ENCODE results near the gene MICAL3.

Gene MICAL3

GRCh38 chr22:17792854-17793434 is 231.4 kb downstream of the MICAL3 start:
- DNase-seq (ENCODE audit: low spot score): no peak

DNA sequence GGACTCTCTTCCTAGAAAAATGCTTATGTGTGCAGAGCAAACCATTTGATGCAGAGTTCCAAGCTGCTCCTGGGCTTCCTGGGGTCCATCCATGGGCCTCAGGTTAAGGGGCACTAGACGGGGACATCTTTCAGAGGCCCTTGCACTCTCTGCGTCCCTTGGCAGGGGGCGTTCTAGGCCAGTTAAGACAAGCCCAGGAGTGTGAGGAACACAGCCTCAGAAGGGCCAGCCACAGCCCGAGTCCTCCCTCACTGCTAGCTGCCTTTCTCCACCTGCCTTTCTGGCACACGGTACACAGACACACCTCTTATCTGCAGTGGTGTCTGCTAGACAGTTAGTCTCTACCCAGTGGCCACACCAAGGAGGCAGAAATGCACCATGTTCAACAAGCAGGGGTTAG is 232.1 kb downstream of the MICAL3 start:
- no peak for DNase-seq (ENCODE audit: low spot score)

GRCh38 chr22:17791196-17791595 is 233.2 kb downstream of the MICAL3 start:
- DNase-seq (ENCODE audit: low spot score): no peak

DNA sequence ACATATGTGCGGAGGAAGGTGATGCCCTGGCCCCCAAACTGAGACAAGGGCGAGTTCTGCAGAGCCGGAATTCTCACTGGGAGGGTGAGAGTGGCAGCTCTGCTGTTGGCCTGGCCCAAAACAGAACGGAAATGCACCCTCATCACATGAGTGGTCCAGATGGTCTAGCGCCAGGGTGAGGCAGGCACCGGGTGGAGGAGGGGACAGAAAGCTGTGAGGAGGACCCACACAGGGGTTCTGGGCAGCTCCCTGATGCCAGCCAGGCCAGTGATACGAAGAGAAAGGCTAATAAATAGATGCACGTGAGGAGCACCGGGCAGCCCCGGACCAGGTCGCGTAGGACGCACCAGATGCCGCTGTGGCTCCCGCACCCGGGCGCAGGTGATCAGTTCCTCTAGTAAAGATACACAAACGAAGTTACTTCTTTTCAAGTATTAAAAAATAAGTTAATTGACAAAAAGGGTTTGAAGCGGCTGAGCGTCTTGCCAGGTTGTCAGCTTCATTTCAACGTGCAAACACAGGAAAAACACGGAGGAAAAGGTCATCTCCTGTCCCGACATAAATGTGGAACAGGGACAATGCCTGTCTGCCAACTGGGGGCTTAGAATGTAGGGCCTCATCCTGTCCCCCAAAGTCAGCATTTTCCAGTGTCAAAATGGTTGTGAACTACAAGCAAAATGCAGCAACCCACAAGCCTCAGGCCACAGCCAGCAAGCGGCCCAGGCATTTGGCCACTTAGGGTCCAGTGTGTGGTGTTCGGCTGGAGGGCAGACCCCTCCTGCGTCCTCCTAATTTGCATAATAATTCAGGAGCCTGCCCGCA is 234.8 kb downstream of the MICAL3 start:
- DNase-seq (ENCODE audit: low spot score): no peak

GRCh38 chr22:17788528-17789378 is 235.6 kb downstream of the MICAL3 start:
- DNase-seq (ENCODE audit: low spot score): no peak

DNA sequence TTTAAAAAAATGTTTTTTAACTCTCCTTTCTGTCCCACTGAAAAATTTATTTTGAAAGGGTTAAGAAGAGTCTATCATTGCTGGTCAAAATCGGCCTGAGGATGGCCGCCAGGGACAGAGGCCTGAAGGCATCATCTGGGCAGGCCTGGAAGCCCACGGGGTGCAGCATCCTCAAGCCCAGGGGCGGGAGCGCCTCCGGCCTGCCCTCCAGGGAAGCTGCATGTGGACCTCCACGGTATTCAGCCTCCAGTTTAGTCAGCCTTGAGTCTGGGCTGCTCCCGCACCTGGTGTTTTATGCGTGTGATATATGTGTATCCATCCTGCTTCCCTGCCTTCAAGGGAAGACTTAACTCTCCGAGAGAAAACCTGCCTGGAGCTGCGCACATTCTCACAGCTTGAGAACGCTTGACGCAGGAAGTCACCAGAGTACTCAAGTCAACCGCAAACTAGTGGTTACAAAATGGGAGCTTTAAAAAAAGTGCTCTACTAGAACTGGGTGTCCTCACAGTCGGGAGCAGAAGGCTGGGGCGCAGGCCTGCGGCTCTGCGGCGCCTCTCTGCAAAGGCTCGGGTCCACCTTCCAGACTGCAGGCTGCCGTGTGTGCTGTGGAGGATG is 236.5 kb downstream of the MICAL3 start:
- DNase-seq (ENCODE audit: low spot score): no peak

DNA sequence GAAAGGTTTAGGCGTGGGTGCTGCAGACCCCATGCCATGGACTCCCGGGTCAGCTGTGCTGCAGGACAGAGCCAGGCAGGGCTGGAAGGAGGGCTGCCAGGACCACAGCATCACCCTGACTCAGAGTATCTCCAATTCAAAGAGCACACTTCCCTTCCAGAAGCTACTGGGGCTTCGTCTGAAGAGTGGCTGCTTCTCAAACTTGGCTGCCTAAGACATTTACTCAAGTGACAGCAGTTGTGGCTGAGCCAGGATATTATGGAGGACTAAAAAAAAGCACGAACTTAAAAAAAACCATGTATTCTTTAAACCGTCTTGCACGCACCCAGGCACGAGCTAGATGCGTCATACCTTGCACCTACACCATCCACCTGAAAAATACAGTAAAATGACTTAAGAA is 237.1 kb downstream of the MICAL3 start:
- no peak for DNase-seq (ENCODE audit: low spot score)

- DNase-seq (ENCODE audit: low spot score): no peak
Observed at GRCh38 chr22:17786435-17787161, 237.8 kb downstream of the MICAL3 start.

DNA sequence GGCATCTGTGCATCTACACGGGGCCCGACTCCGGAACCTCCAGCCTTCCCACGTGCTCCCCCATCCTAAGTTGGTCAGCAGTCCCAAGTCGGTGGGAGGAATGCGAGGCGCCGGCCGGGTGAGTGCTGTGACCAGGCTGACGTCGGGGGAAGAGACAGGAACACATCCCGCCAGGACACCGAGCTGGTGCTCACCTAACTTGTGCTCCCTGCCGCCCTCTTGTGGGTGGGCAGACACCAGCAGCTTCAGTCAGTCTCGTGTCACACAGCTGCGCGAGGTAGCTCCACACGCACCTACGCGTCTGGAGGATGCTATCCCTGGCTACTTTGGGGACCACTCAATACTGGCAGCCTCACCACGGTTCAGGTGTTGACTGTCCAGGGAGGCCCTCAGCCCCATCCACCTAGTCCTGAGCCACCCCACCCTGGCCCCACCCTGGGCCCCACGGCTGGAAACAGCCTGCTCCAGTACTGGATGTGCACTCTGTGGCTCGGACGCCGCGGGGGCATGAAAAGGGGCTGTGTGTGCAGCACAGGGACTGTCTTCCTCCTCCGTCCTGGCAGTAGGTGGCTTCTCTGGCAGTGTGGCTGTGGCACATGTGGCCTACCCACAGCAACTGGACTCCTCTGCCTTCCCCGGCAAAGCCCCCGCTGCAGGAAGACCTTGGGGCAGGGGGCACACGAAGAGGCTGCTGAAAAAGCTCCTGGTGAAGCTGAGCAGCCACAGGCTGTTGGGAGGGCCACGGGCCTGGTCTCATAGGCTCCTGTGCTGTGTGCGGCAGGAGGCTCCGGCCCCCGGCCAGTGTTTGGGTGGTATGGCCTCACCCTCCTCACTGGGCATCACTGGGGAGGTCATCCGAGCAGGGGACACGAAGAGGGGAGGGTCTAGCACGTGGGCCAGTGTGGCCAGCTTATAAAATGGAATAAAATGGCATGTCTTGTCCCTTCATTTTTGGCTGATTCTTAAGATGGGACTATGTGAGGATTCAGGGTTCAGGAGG is 238.9 kb downstream of the MICAL3 start:
- DNase-seq (ENCODE audit: low spot score): peak; percentile 76

DNA sequence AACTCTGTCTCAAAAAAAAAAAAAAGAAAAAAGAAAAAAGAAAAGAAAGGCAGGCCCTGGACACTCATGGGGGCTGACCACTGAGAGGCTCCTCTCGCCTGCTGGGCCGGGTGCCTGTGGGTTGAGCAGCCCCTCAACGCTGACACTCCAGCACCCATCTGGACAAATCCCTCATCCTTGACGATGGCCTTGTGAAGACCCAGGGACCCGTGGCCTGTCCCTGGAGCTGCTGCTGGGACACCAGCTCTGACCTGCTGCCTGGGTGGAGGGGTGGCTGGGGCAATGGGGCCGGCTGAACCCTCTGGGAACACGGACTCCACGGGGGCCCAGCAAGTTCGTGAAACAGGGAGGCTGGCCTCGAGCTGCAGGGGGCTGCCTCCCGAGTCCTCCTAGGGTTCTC is 239.6 kb downstream of the MICAL3 start:
- no peak for DNase-seq (ENCODE audit: low spot score)

DNA sequence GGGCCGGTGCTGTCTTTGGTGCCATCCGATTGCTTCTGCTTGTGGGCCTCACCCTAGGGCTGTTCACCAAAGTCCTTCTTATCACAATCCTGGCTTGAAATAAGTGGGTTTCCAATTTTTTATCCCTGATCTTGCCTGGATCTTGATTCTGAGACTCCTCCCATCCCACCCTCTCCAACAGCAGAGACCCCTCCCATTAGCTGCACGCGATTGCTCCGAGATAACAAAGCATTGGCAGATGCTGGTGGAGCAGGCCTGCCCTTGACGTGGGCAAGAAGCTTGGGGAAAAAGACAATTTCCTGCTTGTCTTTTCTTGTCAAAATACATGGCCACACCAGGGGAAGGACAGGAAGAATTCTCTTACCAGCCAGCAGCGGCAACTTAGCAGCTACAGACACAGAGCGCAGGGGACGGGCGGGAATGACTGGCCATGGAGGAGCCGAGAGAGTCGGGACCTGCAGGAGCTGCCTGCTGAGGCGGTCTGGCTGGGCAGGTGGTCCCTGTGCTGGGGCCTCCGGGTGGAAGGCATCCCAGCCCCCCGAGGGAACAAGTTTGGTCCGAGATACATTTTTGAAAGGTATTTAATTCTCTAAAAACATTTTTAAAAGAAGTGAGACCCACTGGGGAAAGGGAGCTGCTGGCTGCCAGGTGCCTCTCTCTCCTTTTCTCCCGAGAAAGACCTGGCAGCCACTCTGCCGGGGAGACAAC is 240.4 kb downstream of the MICAL3 start:
- no peak for DNase-seq (ENCODE audit: low spot score)

GRCh38 chr22:17783312-17783711 is 241.0 kb downstream of the MICAL3 start:
- DNase-seq (ENCODE audit: low spot score): no peak

DNA sequence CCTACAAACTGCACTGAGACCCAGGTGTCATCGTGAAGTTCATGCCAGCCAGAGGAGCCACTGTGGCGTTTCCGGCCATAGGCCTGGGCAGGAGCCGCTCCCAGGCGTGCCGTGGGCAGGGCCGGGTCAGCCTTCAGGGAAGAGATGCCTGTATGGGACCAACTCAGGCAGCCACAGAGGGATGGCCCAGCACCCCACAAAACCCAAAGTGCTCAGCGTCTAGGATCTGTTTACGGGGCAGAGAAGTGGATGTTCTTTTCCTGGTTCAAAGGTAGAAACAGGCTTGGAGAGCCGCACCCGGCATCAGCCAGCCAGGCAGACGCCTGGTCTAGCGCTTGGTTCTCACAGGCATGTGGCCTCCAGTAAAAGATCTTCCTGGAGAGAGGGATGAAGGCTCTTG is 241.7 kb downstream of the MICAL3 start:
- no peak for DNase-seq (ENCODE audit: low spot score)

GRCh38 chr22:17782158-17782557 is 242.2 kb downstream of the MICAL3 start:
- no peak for DNase-seq (ENCODE audit: low spot score)

DNA sequence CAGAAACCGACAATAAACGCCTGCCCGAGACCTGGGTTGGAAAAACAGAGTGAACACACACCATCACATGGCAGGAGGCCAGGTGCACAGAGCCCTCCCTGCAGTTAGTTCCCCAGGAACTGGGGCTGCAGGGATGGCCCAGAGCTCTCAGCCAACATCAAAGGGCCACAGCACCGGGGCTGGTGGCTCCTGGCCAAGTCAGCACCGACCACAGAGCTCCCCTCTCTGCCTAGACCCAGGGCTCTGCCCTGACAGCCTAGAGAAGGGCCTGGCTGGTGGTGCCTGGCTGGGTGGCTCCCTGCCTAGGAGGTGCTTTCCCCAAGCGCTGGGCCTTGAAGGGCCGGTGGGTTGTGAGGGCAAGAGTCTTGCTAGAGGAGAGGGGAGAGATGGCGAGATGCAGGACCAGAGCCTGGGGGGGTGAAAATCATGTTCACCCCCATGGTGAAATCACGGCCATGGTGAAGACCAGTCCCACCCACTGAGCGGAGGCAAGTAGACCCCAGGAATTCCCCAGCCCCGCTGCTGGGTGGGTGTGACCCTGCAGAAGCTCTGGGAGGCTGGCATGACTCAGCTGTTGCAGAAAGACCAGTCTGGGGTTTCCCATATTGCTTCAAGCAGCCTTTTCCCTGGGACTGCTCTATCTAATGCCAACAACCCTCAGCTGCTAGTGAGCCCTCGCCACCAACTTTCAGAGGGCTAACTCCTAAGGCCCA is 242.9 kb downstream of the MICAL3 start:
- DNase-seq (ENCODE audit: low spot score): peak; percentile 63

GRCh38 chr22:17780741-17781318 is 243.5 kb downstream of the MICAL3 start:
- DNase-seq (ENCODE audit: low spot score): no peak

DNA sequence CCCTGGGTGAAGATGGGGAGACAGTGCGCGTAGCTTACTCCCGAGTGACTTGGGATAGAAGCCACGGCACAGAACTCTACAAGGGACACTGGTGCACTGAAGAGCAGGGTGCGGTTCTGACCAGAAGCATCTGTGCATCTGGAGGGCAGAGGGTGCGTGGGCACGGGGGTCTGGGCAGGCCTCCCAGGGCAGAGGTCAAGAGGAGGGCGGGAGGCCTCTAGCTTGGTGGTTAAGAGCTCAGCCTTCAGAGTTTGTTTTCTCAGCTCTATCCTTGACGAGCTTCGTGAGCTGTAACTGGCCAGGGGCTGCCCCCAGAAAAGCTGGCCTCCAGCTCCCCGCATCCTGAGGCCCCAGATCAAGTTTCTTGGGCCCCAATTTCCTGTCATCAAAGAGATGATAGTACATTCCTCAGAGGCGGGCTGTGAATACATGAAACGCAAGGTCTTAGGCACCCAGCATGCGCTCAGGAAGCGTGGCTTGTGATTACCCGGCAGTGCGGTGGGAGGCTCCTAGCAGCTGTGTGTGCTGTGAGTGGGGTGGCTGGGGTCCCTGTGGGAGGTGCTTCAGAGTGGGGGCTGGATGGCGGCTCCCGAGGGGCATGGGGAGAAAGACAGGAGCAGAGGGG is 244.1 kb downstream of the MICAL3 start:
- no peak for DNase-seq (ENCODE audit: low spot score)
